ENCODE data around the gene R3HDM1.

- TF ChIP-seq CTCF (IDR thresholded peaks at IDR 0.05) (no peak), POLR2A (IDR thresholded peaks at IDR 0.05) (no peak)
Measured at GRCh38 chr2:135620198-135620597, 88.9 kb downstream of the R3HDM1 start.

Data from vagina (tissue), 2 donors.